GM18858 (cell line): ENCODE results near the gene RNF103.

Source experiments
- ATAC-seq: cut with Tn5 transposase; IDR thresholded peaks from one replicate; pipeline ENCODE4 v1.9.1; 2021; ENCODE audit not compliant: unreplicated experiment

The RNF103 gene

DNA sequence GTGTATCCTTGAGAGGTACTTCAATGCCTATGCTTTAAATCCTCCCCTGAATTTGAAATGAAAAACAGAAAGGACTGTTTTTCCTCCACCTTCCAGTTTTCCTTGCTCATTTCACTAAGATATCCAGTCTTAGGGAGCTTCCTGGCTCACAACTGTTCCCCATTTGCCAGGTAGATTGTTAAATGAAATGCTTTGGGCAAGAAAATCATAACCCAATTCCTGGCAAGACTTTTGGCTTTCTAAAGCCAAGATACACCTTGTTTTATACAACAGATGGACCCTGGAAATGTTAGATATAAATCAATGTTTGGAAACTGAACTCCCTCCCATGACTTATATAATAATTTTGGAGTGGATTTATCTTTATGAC is 56.9 kb downstream of the RNF103 start:
- ATAC-seq: no peak

DNA sequence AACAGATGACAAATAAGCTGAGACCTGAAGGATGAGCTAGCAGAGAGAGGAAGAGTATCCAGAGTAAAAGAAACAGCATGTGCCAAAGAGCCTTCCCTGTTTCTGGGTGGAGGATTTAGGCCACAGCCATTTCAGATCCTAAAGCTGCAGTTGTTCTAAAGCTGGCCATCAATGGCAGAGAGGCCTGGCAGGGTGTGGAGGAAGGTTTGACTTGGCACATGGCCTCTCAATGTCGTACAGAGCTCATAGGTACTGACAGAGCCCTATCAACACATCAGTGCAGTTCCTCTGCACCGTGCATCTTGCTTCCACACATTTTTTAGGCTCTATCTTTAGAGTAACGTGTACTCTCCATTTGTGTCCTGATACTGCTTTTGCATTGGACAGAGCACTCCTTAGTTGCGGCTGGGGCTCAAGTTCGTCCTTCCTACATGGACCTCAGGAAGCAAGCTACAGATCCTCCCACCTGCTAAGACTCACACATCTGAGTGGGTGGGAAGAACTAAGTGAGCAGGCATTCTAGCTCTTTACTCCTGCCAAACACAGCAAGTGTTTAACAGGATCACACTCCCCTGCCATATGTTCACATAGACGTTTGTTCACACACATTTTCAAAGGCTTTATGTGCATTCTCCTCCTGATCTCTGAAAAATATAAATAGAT is 57.4 kb downstream of the RNF103 start:
- no peak for ATAC-seq

DNA sequence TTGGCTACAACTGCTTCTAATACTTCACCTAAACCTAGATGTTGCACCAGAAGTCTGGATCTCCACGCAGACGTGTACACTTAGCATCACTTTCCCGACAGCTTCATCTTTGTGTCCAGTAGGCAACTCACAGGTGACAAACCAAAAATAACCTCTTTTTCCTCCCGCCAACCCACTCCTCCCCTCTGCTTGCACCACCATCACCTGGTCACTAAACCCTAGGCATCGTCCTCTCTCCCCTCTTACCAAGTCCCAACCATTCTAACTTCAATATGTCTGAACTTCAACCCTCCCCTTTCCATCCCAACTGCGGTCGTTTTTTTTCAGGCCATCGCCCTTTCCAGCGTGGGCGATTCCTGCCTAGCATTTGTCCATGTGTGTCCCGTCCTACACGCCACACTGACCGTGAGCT is 60.0 kb downstream of the RNF103 start:
- ATAC-seq: no peak

- ATAC-seq: peak; percentile 81
Observed at GRCh38 chr2:86562922-86563649, 60.6 kb downstream of the RNF103 start, which contains the start of gene CHMP3. Gene CHMP3, minus strand, starts transcription at chr2:86563443. Its CDS starts 95 bp downstream, at chr2:86563348.

DNA sequence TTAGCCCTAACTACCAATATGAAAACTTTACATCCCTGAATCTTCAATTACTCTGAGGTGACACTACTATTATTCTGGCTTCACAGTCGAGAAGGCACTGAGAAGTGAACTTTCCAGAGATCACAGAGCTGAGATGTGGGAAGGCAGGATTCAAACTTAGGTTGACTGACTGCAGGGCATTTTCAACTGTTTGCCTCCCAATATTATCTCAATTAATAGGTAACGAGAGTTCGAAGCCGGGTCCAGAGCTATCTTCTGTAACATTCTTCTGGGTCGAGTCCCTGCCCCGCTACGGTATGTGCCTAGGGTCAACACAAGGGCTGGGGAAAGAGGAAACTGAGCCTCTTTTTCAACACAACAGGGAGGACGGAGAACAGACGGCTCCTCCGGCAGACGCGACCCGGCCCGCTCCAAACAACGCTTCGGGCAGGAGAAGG is 61.2 kb downstream of the RNF103 start:
- peak; percentile 6 for ATAC-seq

DNA sequence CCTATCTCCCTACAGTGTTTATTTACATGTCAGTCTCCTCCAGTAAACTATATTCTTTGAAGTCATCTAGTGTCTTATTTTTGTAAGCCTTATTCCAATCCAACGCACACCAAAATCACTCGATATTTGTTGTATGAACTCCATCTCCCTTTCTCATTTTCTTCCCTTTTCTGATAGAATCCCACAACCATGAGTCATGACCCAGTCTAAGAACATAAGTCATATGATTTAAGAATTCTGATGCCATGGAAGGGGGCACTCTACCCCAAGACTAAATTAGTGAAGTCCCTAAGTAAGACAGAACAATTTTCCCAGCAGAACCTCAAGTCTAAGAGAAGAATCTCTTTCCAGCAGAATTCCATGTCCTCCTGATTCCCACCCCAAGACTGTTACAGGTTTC is 65.8 kb downstream of the RNF103 start:
- ATAC-seq: no peak

DNA sequence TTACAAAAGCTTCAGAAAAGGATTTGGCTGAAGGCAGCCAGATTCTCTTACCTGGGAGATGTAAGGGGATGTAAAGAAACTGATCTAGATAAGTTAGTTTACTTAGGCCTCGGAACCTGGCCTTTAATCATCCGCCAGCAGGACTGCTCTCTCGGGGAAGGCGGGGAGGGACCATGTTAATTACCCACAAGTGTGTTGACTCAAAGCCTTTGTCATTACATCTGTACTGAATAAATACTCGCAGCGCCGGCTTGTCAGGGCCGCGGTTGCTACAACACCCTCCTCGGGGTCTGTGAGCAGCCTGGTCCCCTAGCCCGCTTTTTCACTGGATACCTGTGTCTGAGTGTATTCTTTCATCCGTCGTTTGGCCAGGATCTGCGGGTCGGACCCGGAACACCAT is 67.2 kb downstream of the RNF103 start:
- no peak for ATAC-seq
